Endothelial cell of umbilical vein (primary cell): ENCODE measurements around the gene DCC. TPM values are rescaled to one million over a fixed set of nuclear protein-coding genes. Genes with fewer than 3 reads are reported as not detected.

ENCODE experiments used
- BruUV-seq: library from RNA; stranded (reverse); fragments of 400-500 nt; replicated peaks from 2 replicates; lab custom pipeline; 2021; lab: Mats Ljungman, UMichigan
- CTCF ChIA-PET: fragments of 300-600, 350-600 bp; sonication (Branson Sonifier 250); formaldehyde crosslinking; loops from one replicate; lab custom pipeline; 2021; ENCODE audit warnings: antibody characterized with exemption, inconsistent platforms; lab: Charles Lee
- POLR2A ChIA-PET: fragments of 300-600, 350-600 bp; sonication (Branson Sonifier 250); formaldehyde crosslinking; loops from one replicate; lab custom pipeline; 2021; ENCODE audit warnings: antibody characterized with exemption, inconsistent platforms; lab: Charles Lee
- DNase-seq: peaks from one replicate; pipeline ENCODE4 v3.0.0-alpha.2; 2011; ENCODE audit warnings: low read depth, low spot score
- FAIRE-seq: peaks from 2 replicates; lab custom pipeline; 2011; peaks lifted over from hg19 to GRCh38; lab: Jason Lieb, UNC
- H2AFZ ChIP-seq: 2 replicates; pipeline ENCODE4 v1.6.0; 2012; ENCODE audit warnings: low read depth, low read length, control low read depth, inconsistent platforms
- H3K27ac ChIP-seq: 2 replicates; pipeline ENCODE4 v1.5.1; 2011; ENCODE audit warnings: low read depth, mild to moderate bottlenecking, control low read depth, low read length, moderate library complexity; ENCODE audit not compliant: insufficient read depth
- H3K27me3 ChIP-seq, 2 experiments: 2 replicates each; pipeline versions ENCODE4 v1.6.0 to v1.6.1; 2011; ENCODE audit warnings: low read length in 2 of 2, mixed read lengths in 1 of 2; ENCODE audit not compliant: control insufficient read depth in 2 of 2, insufficient read depth in 2 of 2
- H3K36me3 ChIP-seq, 2 experiments: 2 replicates in 1 of 2; 3 replicates in 1 of 2; pipeline ENCODE4 v1.5.1; 2011; ENCODE audit warnings: low read length in 2 of 2, mild to moderate bottlenecking in 1 of 2, moderate library complexity in 1 of 2; ENCODE audit not compliant: control insufficient read depth in 2 of 2, insufficient read depth in 2 of 2; ENCODE audit errors: extremely low read depth in 1 of 2
- H3K4me1 ChIP-seq: 3 replicates; pipeline ENCODE4 v1.5.1; 2011; ENCODE audit warnings: mild to moderate bottlenecking, low read length; ENCODE audit not compliant: control insufficient read depth, insufficient read depth; ENCODE audit errors: extremely low read depth
- H3K4me2 ChIP-seq: 2 replicates; pipeline ENCODE4 v1.6.1; 2011; ENCODE audit warnings: low read length, control low read depth, mixed read lengths; ENCODE audit not compliant: insufficient read depth
- H3K4me3 ChIP-seq, 3 experiments: fragments of 200-600 bp in 1 of 3; sonication (generic), shearing (Covaris generic) in 1 of 3; replicated peaks in 1 of 3; 2 replicates each; pipeline ENCODE4 v1.5.1; 2011 to 2016; ENCODE audit warnings: control low read depth in 3 of 3, low read length in 3 of 3, mild to moderate bottlenecking in 2 of 3, inconsistent platforms in 1 of 3, low read depth in 1 of 3, moderate library complexity in 1 of 3; ENCODE audit not compliant: insufficient read depth in 1 of 3
- H3K79me2 ChIP-seq: 2 replicates; pipeline ENCODE4 v1.6.0; 2012; ENCODE audit warnings: low read length, inconsistent platforms; ENCODE audit not compliant: control insufficient read depth, insufficient read depth
- H3K9ac ChIP-seq: replicated peaks from 2 replicates; pipeline ENCODE3; 2011; ENCODE audit warnings: low read length, control low read depth; ENCODE audit not compliant: insufficient read depth; ENCODE audit errors: extremely low read depth
- H3K9me1 ChIP-seq: replicated peaks from 3 replicates; pipeline ENCODE4 v1.6.0; 2011; ENCODE audit warnings: mild to moderate bottlenecking, low read length; ENCODE audit not compliant: control insufficient read depth, insufficient read depth; ENCODE audit errors: extremely low read depth
- H3K9me3 ChIP-seq: replicated peaks from 2 replicates; pipeline ENCODE4 v1.5.1; 2012; ENCODE audit warnings: low read length, inconsistent platforms; ENCODE audit not compliant: control insufficient read depth, insufficient read depth
- H4K20me1 ChIP-seq: replicated peaks from 2 replicates; pipeline ENCODE3; 2011; ENCODE audit warnings: mild to moderate bottlenecking, low read length; ENCODE audit not compliant: control insufficient read depth, insufficient read depth; ENCODE audit errors: extremely low read depth
- CTCF ChIP-seq, 2 donors: IDR thresholded peaks; 1 replicate in 1 of 2; 2 replicates in 1 of 2; pipeline ENCODE4 v1.5.1; 2011; ENCODE audit warnings: low read length in 2 of 2, mild to moderate bottlenecking in 2 of 2, moderate library complexity in 2 of 2, control low read depth in 1 of 2, inconsistent platforms in 1 of 2, low read depth in 1 of 2; ENCODE audit not compliant: insufficient read depth in 1 of 2; ENCODE audit errors: extremely low read depth in 1 of 2
- EZH2 ChIP-seq: IDR thresholded peaks from 2 replicates; pipeline ENCODE4 v1.6.1; 2012; ENCODE audit warnings: borderline replicate concordance, low read depth, mild to moderate bottlenecking, moderate library complexity, low read length, inconsistent platforms; ENCODE audit not compliant: severe bottlenecking
- FOS ChIP-seq: IDR thresholded peaks from 2 replicates; pipeline ENCODE4 v1.6.1; 2011; ENCODE audit warnings: mild to moderate bottlenecking, low read length, moderate library complexity, borderline replicate concordance; ENCODE audit not compliant: insufficient read depth
- GATA2 ChIP-seq: IDR thresholded peaks from 2 replicates; pipeline ENCODE4 v1.7.0; 2011; ENCODE audit warnings: low read depth, mild to moderate bottlenecking, moderate library complexity, mixed read lengths, low read length; ENCODE audit not compliant: insufficient read length, insufficient read depth
- JUN ChIP-seq: IDR thresholded peaks from 2 replicates; pipeline ENCODE4 v1.6.1; 2011; ENCODE audit warnings: borderline replicate concordance, low read depth; ENCODE audit not compliant: insufficient read length, insufficient read depth
- MAX ChIP-seq: IDR thresholded peaks from 2 replicates; pipeline ENCODE4 v1.6.1; 2011; ENCODE audit not compliant: insufficient read depth, insufficient read length
- MYC ChIP-seq: IDR thresholded peaks from one replicate; pipeline ENCODE4 v1.6.1; 2011; ENCODE audit warnings: mild to moderate bottlenecking, low read depth, low read length
- POLR2A ChIP-seq: IDR thresholded peaks from 2 replicates; pipeline ENCODE4 v1.6.1; 2012; ENCODE audit warnings: low read depth, mild to moderate bottlenecking, control low read depth, low read length
- POLR2AphosphoS5 ChIP-seq: IDR thresholded peaks from 2 replicates; pipeline ENCODE4 v1.6.1; 2012; ENCODE audit warnings: low read depth, mild to moderate bottlenecking, control low read depth, low read length, moderate library complexity; ENCODE audit not compliant: insufficient read depth
- dilution Hi-C: fragments of 300-500 bp; cut with MboI; formaldehyde crosslinking; loops from one replicate; pipeline ENCODE4 v1.15.0; 2019; ENCODE audit warnings: low sequenced_read_pairs; ENCODE audit not compliant: extremely low pct_ligation_motif_present
- intact Hi-C: fragments of 100-400 bp; cut with micrococcal nuclease; formaldehyde crosslinking; loops from one replicate; pipeline ENCODE4 v1.10.0; 2022
- polyA plus RNA-seq, 4 experiments: library from polyadenylated mRNA; depleted of rRNA in 3 of 4; stranded (reverse) in 3 of 4; unstranded in 1 of 4; fragments of >200 nt; gene quantifications; 2 replicates each; pipeline versions ENCODE4 v1.2.1 to v1.2.3, GENCODE V29; 2011 to 2012; ENCODE audit warnings: missing spikeins in 1 of 4
- total RNA-seq: library from RNA; stranded (reverse); gene quantifications from 2 replicates; pipeline ENCODE4 v1.2.3, GENCODE V29; 2021

Gene DCC
- total and polyA plus RNA-seq, 2 donors (not counting 3 experiments of a cell fraction or from before 2014, with no cell fraction given): not detected

- no peak for TF ChIP-seq GATA2
- no peak for TF ChIP-seq POLR2AphosphoS5
- TF ChIP-seq FOS: no peak
- no peak for TF ChIP-seq JUN
- no peak for TF ChIP-seq CTCF (IDR thresholded peaks at IDR 0.05; ENCODE audit: extremely low read depth in 1 of 2, insufficient read depth in 1 of 2, low read depth in 1 of 2, low read length in 2 of 2)
- TF ChIP-seq POLR2A: no peak
- no peak for TF ChIP-seq EZH2
- TF ChIP-seq MAX: no peak
- TF ChIP-seq MYC: no peak
- CTCF ChIA-PET: no interaction called here
- no peak for DNase-seq
- dilution Hi-C loops: no loop called here
- Histone ChIP-seq H3K36me3 (no peaks in the 10 kb centered on the region), H3K27ac (no peak overlapping the region), H4K20me1 (no peaks in the 10 kb centered on the region), H3K4me1 (no peaks in the 10 kb centered on the region), H3K9me3 (peaks cover 2% of the 10 kb centered on the region), H2AFZ (no peak overlapping the region), H3K9me1 (no peaks in the 10 kb centered on the region), H3K4me2 (no peak overlapping the region), H3K27me3 (no peaks in the 10 kb centered on the region), H3K4me3 (no peak overlapping the region), H3K79me2 (no peaks in the 10 kb centered on the region), H3K9ac (no peak overlapping the region)
- intact Hi-C loops: no loop called here
- no peak for FAIRE-seq
- POLR2A ChIA-PET: no interaction called here
- BruUV-seq: no TSS peak
Measured at GRCh38 chr18:52387175-52387574, 47.2 kb downstream of the DCC start.
